ENCODE measurements around the gene ANKRD42.
"Not testable (repeated sequence)": the region's sequence is repeated elsewhere in the genome, so short reads cannot be mapped to it uniquely, and the experiment has no call there.

Gene ANKRD42

DNA sequence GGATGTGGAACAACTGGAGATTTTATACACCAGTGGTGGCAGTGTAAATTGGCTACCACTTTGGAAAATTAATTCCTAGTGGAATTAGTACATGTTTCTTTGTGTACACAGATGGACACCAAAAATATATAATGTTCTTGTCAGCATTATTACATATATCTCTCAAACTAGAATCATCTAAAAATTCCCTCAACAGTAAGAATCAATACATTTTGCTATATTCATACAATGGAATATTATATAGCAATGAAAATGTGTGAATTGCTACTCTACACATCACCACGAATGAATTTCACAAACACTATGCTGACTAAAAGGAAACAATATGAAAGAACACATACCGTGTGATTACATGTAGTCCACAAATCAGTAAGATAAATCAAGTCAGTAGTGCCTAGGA is 58.8 kb downstream of the ANKRD42 start:
- peaks cover 0 to 3% (median 0%) of the 10 kb centered on the region in 11 experiments; a peak in 1 of 22 replicates for H4K20me1 ChIP-seq
- H3K4me3 ChIP-seq: no peak overlapping the region
- no peak overlapping the region for H3K9ac ChIP-seq
- no peak for TF ChIP-seq Cebpa-rat (IDR thresholded peaks at IDR 0.05)
- no peaks in the 10 kb centered on the region for H3K27me3 ChIP-seq
- H3K4me1 ChIP-seq: no peaks in the 10 kb centered on the region
- H3K36me3 ChIP-seq: peaks cover 6 to 56% (median 22%) of the 10 kb centered on the region in 11 experiments; a peak in 20 of 22 replicates
- H3K9me3 ChIP-seq (replicated peaks in 1 of 11): no peaks in the 10 kb centered on the region
- no peak overlapping the region for H3K27ac ChIP-seq
- no peak overlapping the region for H3K4me2 ChIP-seq

DNA sequence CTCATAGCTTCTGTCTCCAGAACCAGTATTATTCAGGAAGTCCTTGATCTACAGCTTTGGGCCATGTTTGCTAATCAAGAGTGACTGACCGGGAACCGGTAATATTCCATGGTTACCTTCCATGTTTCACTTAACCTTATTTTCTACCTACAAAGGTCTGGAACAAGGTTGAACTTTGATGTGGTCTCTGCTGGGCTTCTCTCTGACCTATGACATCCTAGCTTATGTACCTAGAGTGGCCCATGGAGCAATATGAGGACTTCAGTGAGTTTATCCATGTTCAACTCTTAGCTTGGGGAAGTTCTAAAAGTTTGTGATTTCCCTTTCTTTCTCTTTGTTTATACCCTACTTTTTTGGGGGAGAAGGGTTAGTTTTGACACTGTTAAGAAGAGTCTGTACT is 59.4 kb downstream of the ANKRD42 start:
- Histone ChIP-seq H3K4me1 (no peaks in the 10 kb centered on the region), H3K36me3 (peaks cover 13 to 61% (median 29%) of the 10 kb centered on the region in 11 experiments), H3K27me3 (no peaks in the 10 kb centered on the region), H3K9ac (no peak overlapping the region), H3K4me3 (no peak overlapping the region), H3K9me3 (replicated peaks in 1 of 11) (no peaks in the 10 kb centered on the region), H4K20me1 (peaks cover 0 to 4% (median 0%) of the 10 kb centered on the region in 11 experiments; a peak in 2 of 22 replicates), H3K4me2 (no peak overlapping the region), H3K27ac (no peak overlapping the region)
- TF ChIP-seq Cebpa-rat (IDR thresholded peaks at IDR 0.05): no peak

DNA sequence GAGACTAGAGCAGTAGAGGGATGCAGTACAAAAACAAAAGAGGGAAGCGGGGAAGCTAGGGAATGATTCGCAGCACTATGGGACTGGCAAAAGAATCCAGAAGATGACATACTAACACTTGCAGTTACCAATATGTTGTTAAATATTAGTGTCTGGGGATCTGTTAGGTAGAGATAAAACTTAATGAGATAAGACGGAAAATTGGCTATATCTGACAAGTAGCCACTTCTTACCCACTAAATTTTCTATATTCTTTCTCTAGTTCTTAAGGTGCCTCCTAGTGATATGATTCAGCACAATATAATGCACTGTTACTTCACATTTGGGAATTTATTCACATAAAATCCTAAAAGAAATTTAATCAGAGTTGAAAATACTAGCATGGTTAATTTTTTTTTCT is 61.9 kb downstream of the ANKRD42 start:
- Histone ChIP-seq H3K4me3 (no peak overlapping the region), H3K4me1 (no peaks in the 10 kb centered on the region), H3K9me3 (replicated peaks in 1 of 11) (no peaks in the 10 kb centered on the region), H3K36me3 (peaks cover 36 to 78% (median 44%) of the 10 kb centered on the region in 11 experiments), H3K27ac (no peak overlapping the region), H3K9ac (no peak overlapping the region), H4K20me1 (peaks cover 0 to 5% (median 0%) of the 10 kb centered on the region in 11 experiments; a peak in 2 of 22 replicates), H3K27me3 (no peaks in the 10 kb centered on the region), H3K4me2 (no peak overlapping the region)
- no peak for TF ChIP-seq Cebpa-rat (IDR thresholded peaks at IDR 0.05)

GRCh38 chr11:83256602-83257340 is 63.3 kb downstream of the ANKRD42 start:
- Histone ChIP-seq H3K9ac (no peak overlapping the region), H3K4me2 (no peak overlapping the region), H4K20me1 (peaks cover 0 to 5% (median 0%) of the 10 kb centered on the region in 11 experiments; a peak in 1 of 22 replicates), H3K27ac (no peak overlapping the region), H3K27me3 (no peaks in the 10 kb centered on the region), H3K9me3 (replicated peaks in 1 of 11) (no peaks in the 10 kb centered on the region), H3K36me3 (peaks cover 42 to 91% (median 55%) of the 10 kb centered on the region in 11 experiments), H3K4me1 (no peaks in the 10 kb centered on the region), H3K4me3 (no peak overlapping the region)
- TF ChIP-seq Cebpa-rat (IDR thresholded peaks at IDR 0.05): no peak

GRCh38 chr11:83257761-83258168 is 64.3 kb downstream of the ANKRD42 start:
- no peak for TF ChIP-seq Cebpa-rat (IDR thresholded peaks at IDR 0.05)
- H3K9ac ChIP-seq: no peak overlapping the region
- no peaks in the 10 kb centered on the region for H3K27me3 ChIP-seq
- H3K4me2 ChIP-seq: no peak overlapping the region
- H3K4me3 ChIP-seq: no peak overlapping the region
- no peaks in the 10 kb centered on the region for H3K9me3 ChIP-seq (replicated peaks in 1 of 11)
- H4K20me1 ChIP-seq: peaks cover 0 to 5% (median 0%) of the 10 kb centered on the region in 11 experiments; a peak in 1 of 22 replicates
- no peaks in the 10 kb centered on the region for H3K4me1 ChIP-seq
- no peak overlapping the region for H3K27ac ChIP-seq
- peaks cover 45 to 91% (median 58%) of the 10 kb centered on the region in 11 experiments for H3K36me3 ChIP-seq

DNA sequence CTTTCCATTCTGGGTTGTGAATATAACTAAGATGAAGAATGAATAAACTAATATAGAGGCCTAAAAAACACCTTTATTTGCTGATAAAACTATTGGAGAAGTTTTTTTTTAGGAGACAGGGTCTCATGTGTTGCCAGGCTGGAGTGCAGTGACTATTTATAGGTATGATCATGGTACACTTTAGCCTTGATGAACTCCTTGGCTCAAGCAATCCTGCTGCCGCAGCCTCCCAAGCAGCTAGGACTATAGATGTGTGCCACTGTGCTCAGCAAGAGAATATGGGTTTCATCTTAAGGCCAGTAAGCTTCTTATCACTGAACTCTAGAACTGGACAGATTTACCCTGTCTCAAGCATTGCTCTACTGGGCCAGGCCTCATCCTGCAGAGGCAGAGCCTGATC is 66.0 kb downstream of the ANKRD42 start:
- H4K20me1 ChIP-seq: peaks cover 0 to 5% (median 0%) of the 10 kb centered on the region in 11 experiments; a peak in 1 of 22 replicates
- no peak overlapping the region for H3K4me2 ChIP-seq
- H3K9me3 ChIP-seq (replicated peaks in 1 of 11): no peaks in the 10 kb centered on the region
- no peaks in the 10 kb centered on the region for H3K27me3 ChIP-seq
- no peak for TF ChIP-seq Cebpa-rat (IDR thresholded peaks at IDR 0.05)
- H3K4me3 ChIP-seq: no peak overlapping the region
- peaks cover 62 to 95% (median 74%) of the 10 kb centered on the region in 11 experiments for H3K36me3 ChIP-seq
- H3K27ac ChIP-seq: no peak overlapping the region
- H3K4me1 ChIP-seq: no peaks in the 10 kb centered on the region
- H3K9ac ChIP-seq: no peak overlapping the region

DNA sequence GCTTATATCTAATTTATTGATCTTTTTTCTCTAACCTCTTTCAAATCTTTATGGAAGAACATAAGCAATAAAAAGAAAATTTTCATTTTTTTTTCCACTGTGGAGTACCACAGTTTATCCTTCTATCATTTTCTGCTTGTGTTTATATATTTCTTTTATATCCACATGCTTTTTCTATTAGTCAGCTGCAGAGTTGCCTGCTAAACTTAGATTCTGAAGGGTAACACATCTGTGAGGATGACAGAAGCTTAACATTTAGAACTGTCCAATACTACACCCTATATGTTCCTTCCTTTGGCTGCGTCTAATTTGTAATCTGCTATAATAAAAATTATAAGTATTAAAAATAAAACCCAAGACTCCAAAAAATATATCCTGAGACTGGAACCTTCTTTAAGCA is 71.8 kb downstream of the ANKRD42 start:
- peaks cover 0 to 4% (median 0%) of the 10 kb centered on the region in 11 experiments; a peak in 2 of 22 replicates for H4K20me1 ChIP-seq
- H3K27me3 ChIP-seq: no peaks in the 10 kb centered on the region
- no peak overlapping the region for H3K4me3 ChIP-seq
- TF ChIP-seq Cebpa-rat (IDR thresholded peaks at IDR 0.05): no peak
- H3K9ac ChIP-seq: no peak overlapping the region
- H3K36me3 ChIP-seq: peaks cover 45 to 81% (median 60%) of the 10 kb centered on the region in 11 experiments
- no peak overlapping the region for H3K27ac ChIP-seq
- H3K9me3 ChIP-seq (replicated peaks in 1 of 11): peaks cover 0 to 6% (median 0%) of the 10 kb centered on the region in 11 experiments; a peak in 4 of 22 replicates
- H3K4me2 ChIP-seq: no peak overlapping the region
- no peaks in the 10 kb centered on the region for H3K4me1 ChIP-seq

DNA sequence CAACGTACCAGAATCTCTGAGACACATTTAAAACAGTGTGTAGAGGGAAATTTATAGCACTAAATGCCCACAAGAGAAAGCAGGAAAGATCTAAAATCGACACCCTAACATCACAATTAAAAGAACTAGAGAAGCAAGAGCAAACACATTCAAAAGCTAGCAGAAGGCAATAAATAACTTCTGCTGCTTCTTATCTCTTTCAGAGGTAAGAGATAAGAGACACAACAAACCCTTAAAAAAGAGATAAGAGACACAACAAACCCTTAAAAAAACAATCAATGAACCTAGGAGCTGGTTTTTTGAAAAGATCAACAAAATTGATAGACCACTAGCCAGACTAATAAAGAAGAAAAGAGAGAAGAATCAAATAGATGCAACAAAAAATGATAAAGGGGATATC is 75.6 kb downstream of the ANKRD42 start:
- not testable (repeated sequence) for H3K4me1 ChIP-seq, H3K4me3 ChIP-seq, H3K4me2 ChIP-seq, H4K20me1 ChIP-seq, H3K9ac ChIP-seq, H3K27me3 ChIP-seq, H3K27ac ChIP-seq
- Histone ChIP-seq H3K36me3 (peaks cover 47 to 79% (median 60%) of the 10 kb centered on the region in 11 experiments), H3K9me3 (replicated peaks in 1 of 11) (peaks cover 5 to 18% (median 10%) of the 10 kb centered on the region in 11 experiments; a peak in 20 of 22 replicates)

DNA sequence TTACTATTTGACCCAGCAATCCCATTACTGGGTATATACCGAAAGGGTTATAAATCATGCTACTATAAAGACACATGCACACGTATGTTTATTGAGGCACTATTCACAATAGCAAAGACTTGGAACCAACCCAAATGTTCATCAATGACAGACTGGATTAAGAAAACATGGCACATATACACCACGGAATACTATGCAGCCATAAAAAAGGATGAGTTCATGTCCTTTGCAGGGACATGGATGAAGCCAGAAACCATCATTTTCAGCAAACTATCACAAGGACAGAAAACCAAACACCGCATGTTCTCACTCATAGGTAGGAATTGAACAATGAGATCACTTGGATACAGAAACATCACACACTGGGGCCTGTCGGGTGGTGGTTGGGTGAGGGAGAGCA is 78.2 kb downstream of the ANKRD42 start:
- not testable (repeated sequence) for H3K4me3 ChIP-seq, H4K20me1 ChIP-seq, H3K27me3 ChIP-seq, H3K27ac ChIP-seq, H3K9ac ChIP-seq, H3K4me2 ChIP-seq, H3K4me1 ChIP-seq
- H3K9me3 ChIP-seq (replicated peaks in 1 of 11): peaks cover 5 to 13% (median 10%) of the 10 kb centered on the region in 11 experiments; a peak in 20 of 22 replicates
- H3K36me3 ChIP-seq: peaks cover 35 to 80% (median 60%) of the 10 kb centered on the region in 11 experiments

- no peak overlapping the region for H3K27ac ChIP-seq
- H3K4me2 ChIP-seq: no peak overlapping the region
- no peak overlapping the region for H3K9ac ChIP-seq
- no peaks in the 10 kb centered on the region for H3K4me1 ChIP-seq
- H3K9me3 ChIP-seq (replicated peaks in 1 of 11): peaks cover 5 to 13% (median 10%) of the 10 kb centered on the region in 11 experiments; a peak in 20 of 22 replicates
- H3K36me3 ChIP-seq: peaks cover 41 to 80% (median 62%) of the 10 kb centered on the region in 11 experiments
- no peak for TF ChIP-seq Cebpa-rat (IDR thresholded peaks at IDR 0.05)
- peaks cover 0 to 7% (median 0%) of the 10 kb centered on the region in 11 experiments; a peak in 3 of 22 replicates for H4K20me1 ChIP-seq
- no peak overlapping the region for H3K4me3 ChIP-seq
- no peaks in the 10 kb centered on the region for H3K27me3 ChIP-seq
These were observed 79.1 kb downstream of the ANKRD42 start for GRCh38 chr11:83272627-83273026.

Measured in BLaER1 treated with 17β-estradiol and CSF1 and Interleukin-3, amounts not matched to agents 10 nM and 100 nM (cell line).